NCI-H1105 (cell line): Measurements from ENCODE around the gene FAM53B.
"Not testable (repeated sequence)": the region's sequence is repeated elsewhere in the genome, so short reads cannot be mapped to it uniquely, and the experiment has no call there.

Experiments used
- DNase-seq: peaks from one replicate; lab custom pipeline; 2025; lab: John Stamatoyannopoulos, UW

The FAM53B gene

DNA sequence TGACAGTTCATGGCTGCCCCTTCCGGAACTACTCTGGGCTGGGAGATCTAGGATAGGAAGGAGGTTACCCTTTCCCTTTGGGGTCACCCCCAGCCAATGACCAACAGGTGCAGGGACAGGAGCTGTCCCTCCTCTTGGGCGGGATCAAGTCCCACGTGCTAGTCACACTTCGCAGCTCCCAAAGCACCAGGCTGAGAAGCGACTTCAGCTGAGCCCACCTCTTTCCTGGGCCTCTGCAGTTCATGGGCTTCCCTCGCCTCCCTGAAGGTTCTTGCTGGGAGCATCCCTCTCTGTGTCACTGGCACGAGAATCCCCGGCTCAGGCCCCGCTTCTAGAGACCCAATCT, 115.5 kb downstream of the FAM53B start:
- DNase-seq, result no peak

- DNase-seq, result no peak
Measured at GRCh38 chr10:124627866-124628675, 116.1 kb downstream of the FAM53B start.

DNA sequence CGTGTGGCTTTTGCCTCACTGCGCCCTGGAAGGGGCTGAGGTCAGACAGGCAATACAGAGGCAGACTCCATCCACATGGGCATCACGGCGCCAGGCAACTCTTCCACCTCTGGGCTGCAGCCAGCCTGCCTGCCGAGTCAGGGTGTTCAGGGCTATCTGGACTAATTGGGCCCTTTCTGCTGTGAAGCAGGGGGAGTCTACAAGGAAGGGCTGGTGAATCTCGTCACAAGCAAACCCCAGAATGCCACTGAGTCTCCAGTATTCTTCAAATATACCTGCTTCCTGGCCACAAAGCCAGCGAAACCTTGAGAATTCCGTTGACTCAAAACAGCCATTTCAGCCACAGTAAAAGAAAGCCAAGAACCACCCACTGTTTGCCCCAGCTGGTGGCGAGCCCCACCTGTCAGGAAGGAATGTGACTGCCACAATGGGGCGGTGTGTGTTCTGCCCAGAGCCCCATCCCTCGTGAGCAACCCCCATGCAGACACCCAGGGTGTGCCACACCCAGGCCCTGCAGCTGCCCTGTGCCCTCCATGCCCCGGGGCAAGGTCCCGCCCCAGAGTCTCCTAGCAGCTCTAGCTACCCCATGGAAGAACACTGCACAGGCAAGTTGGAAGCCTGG, 117.3 kb downstream of the FAM53B start:
- DNase-seq, result no peak

GRCh38 chr10:124625831-124626238, 118.3 kb downstream of the FAM53B start:
- no peak for DNase-seq

DNA sequence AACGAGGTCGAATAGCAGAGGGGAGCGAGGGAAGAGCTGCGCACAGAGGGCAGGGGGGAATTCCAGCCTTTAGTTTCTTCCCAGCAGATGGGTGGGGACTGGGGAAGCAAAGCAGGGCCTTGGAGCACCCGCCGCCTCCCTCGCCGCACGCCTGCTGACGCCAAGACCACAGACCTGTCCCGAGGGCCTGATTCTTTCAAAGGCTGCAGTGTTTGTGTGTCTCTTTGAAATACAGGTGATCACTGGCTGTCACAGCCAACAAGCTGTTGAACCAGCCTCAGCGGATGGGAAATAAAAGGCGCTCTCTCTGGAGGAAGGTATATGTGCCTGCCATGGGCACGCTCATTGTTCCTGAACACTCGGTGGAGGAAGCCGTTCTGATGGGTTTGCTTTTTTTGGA, 119.3 kb downstream of the FAM53B start:
- no peak for DNase-seq

DNA sequence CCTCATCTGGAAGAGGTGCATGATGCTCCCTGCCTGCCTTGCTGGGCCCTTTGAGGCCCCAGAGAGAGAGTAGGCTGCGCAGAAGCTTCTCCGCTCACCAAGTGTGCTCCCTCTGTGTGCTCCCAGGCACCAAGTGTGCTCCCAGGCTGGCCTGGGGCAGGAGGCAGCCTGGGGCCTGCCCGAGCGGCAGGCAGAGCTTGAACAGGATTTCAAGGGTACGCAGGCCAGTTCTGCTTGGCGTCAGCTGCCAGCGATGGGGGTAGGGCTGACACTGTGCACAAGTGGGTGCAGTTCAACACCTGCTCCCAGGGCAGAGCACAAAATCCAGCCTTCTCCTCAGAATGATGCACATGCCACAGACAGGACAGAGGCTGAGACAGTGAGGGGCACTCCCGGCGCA, 119.7 kb downstream of the FAM53B start:
- DNase-seq, result peak; percentile 23

- DNase-seq, result no peak
Measured at GRCh38 chr10:124624006-124624405, 120.2 kb downstream of the FAM53B start.

GRCh38 chr10:124622866-124623536, 121.2 kb downstream of the FAM53B start:
- DNase-seq, result no peak

DNA sequence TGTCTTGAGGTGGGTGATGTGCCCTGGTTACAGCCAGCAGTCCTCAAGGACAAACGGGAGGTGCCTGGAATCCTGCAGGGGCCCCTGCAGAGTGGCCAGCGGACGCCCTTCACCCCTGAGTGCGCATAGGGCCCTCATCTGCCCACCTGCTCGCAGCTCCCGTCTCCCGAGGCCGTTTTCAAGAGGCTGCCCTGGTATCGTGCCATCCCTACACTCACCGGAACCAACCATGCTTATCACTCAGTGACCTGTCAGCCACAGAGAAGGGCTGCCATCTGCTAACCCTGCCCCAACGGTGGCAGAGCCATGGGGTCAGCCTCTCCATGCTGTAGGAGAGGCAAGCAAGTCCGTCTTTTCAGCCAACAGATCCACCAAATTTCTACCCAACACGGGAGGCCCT, 122.0 kb downstream of the FAM53B start:
- DNase-seq, result no peak

- DNase-seq, result no peak
Measured at GRCh38 chr10:124621637-124622036, 122.5 kb downstream of the FAM53B start.

DNA sequence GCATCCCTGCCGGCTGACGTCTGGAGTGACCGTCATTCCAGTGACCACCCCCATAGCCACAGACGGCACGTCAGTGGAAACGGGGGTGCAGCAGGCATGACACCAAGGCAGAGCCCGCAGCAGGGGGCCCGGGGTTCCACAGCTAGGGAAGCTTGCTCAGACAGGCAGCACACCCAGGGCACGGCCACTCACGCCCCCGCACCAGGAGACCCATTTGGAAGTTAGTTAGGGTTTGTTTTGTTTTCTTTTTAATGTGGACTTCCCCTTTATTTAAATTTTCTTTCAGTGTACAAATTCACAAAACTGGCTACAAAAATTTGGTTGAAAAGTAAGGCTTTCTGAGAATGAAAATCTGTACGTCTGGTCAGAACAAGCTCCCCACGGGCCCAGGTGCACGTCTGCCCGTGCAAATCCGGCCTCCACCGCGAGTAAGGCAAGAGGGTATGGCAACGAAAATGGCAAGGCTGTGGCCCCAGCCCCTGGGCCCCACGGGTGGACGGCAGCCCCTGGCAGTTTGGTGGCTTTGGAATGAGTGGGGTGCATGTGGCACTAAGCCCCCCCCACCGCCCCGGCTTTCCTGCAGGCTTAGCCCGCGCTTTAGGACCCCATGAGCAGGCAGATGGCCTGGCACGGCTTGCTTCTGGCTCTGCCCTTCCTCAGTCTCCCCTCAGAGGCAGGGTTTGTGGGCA, 124.2 kb downstream of the FAM53B start:
- DNase-seq, result no peak

DNA sequence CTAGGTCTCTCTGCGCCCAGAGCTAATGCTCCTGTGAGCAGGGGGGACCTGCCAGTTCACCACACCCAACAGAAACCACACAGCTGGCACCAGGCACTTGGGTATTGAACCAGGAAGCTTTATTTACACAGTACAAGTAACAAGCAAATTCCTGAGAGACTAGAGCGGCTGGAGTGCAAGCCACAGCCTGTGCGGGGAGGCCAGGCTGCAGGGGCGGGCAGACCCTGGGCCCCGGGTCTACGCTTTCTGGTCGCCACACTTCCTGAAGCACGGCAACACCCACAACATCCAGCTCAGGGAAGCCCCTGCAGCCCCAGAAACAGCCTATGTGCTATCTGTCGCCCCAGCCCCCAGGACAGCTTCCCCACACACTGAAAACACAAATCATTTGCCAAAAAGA, 125.0 kb downstream of the FAM53B start:
- DNase-seq, result no peak

- DNase-seq, result no peak
Measured at GRCh38 chr10:124618470-124619073, 125.6 kb downstream of the FAM53B start.

- no peak for DNase-seq
Measured at GRCh38 chr10:124616836-124617130, 127.4 kb downstream of the FAM53B start.

DNA sequence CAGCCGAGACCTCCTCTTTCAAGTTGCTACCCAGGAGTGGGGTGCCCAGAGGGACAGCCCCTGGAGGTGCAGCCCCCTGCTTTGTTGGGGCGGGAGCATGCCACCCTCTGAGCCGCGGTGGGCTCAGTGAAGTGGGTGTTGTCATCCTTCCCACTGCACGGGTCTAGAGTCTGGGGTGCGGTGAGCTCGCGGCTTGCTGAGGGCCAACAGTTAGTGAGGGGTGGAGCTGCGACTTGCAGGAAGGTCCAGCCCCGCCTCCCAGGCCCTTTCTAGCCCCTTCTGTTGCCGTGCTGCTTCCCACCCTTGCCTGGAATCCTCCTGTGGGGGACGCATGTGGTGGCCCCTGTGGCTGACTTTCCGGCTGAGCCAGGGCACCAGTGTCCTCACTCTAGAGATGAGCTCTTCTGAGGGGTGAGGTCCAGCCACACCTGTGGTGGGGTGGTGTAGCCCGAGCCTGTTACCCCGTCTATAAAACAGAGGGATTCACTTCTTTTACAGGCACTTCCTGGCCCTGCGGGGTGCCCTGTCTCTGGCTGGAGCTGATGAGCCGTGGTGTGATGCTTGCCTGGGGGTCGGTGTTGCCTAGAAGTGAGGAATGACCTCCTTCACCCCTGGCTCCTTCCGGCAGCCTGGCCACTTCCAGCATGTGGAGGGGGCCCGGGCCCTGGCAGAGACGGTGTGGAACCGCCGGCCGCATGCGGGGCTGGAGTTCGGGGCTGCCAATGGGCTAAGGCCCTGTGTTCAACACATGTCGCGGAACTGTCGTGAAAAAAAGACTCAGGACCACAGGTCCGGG, 127.9 kb downstream of the FAM53B start:
- no peak for DNase-seq

- no peak for DNase-seq
Measured at GRCh38 chr10:124615259-124615658, 128.9 kb downstream of the FAM53B start.

DNA sequence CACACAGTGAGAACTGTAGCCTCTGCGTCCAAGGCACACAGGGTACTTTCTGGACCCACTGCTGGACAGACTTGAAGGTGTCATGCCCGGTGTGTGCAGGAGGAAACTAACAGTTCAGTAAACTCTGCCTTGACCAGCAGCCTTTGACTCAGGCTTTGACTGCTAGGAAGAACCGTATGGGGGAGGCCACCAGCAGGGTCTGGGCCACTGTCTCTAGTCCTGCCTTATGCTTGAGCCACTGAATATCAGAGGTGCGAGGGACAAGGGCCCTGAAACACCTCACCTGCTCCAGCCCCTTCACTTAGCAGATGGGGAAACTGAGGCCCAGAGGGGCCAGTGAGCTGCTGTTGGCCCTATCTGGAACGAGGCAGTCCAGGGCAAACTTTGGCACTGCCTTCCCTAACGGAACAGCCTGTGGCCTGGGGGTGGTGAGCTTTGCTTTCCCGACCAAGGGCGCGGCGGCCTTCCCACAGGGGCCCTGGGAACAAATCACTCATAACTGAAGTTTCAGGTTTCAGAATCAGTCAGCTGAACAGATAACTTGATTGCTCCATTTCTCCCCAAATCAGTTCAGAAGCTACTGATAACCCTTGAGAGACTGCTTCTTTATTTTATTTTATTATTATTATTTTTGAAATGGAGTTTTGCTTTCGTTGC, 130.0 kb downstream of the FAM53B start:
- DNase-seq, result no peak

DNA sequence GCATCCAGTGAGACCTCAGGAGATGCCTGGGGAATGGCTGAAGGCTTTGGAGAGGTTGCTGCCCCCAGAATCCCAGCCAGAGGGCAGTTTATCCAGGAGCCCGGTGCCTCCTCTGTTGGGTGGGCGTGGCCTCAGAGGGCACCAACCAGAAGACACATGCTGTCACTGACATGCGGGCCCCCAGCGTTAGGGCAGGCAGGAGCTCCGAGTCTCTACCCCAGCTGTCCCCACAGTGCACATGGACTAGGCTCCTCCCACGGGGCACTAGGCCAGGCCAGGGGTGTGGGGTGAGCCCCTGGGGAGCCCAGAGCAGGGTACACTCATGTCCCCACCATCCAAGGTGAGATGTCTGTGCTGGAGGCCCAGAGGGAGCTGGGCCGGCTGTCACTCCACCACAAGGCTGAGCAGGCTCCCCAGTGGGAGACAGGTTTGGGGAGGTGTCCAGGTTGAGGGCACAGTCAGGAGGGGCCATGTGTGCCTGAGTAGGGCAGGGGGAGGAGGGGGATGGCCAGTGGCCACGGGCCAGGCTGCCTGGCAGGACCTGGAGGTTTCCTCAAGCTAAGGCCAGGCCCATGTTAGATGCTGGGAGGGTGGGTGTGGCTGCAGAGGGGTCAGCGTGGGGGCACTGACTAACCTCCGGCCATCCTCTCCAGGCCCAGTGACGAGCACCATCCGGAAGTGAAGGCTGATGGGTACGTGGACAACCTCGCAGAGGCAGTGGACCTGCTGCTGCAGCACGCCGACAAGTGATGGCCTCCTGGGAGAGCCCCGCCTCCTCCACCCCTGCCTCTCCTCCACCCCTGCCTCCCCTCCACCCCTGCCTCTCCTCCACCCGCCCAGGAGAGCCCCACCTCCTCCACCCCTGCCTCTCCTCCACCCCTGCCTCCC, 131.3 kb downstream of the FAM53B start:
- no peak for DNase-seq

- DNase-seq, result no peak
Measured at GRCh38 chr10:124611738-124612137, 132.4 kb downstream of the FAM53B start.

DNA sequence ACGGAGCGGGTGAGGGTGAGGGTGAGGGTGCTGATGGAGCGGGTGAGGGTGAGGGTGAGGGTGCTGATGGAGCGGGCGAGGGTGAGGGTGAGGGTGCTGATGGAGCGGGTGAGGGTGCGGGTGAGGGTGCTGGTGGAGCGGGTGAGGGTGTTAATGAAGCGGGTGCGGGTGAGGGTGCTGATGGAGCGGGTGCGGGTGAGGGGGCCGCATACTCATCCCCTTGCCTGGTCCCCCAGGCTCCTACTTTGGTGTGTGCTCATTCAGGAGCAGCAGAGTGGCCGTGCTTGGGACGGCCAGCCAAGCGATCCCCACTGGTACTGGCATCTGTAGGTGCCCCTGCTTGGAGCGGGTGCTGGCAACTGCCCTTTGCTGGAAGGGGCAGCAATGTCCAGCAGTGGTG, 133.3 kb downstream of the FAM53B start:
- not testable (repeated sequence) for DNase-seq
